ENCODE measurements around the gene CLINT1. TPM values are rescaled to one million over a fixed set of nuclear protein-coding genes. Genes with fewer than 3 reads are reported as not detected.
A peak's percentile ranks its signal among the peaks of the same experiment; 100 is the strongest.
"Not testable (repeated sequence)": the region's sequence is repeated elsewhere in the genome, so short reads cannot be mapped to it uniquely, and the experiment has no call there.

CLINT1 gene
- total RNA-seq, 3 donors from 2014 or later: 90.0 to 99.1 (median 92.5) TPM

DNA sequence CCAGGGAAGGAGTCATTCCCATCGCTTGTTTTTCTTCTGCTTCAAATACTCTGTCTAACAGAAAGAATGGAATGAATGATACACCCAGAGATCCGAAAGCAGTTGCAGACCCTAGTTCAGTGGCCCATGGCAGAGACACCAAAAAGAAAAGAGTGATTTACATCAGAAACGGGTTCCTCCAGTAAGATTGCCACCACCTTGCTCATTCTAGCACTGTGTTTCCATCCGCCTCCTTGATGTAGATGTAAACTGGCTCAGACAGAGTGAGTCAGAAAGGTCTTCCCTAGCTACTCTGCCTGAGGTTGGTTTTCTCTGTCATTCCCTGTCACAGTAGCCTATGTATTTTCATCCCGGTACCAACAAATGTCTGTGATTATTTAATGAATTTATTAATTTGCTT is 15.9 kb upstream of the CLINT1 start:
- H3K4me3 Mint-ChIP-seq: no peak overlapping the region
- no peaks in the 10 kb centered on the region for H3K36me3 Mint-ChIP-seq (ENCODE audit: insufficient read depth)
- no peaks in the 10 kb centered on the region for H3K9me3 Mint-ChIP-seq
- ATAC-seq (peak in 1 of 2 donors; percentile 34), DNase-seq (no peak)
- H3K4me1 Mint-ChIP-seq (ENCODE audit: low read depth): peaks cover 13% of the 10 kb centered on the region
- no peaks in the 10 kb centered on the region for H3K27me3 Mint-ChIP-seq (ENCODE audit: low read depth)

DNA sequence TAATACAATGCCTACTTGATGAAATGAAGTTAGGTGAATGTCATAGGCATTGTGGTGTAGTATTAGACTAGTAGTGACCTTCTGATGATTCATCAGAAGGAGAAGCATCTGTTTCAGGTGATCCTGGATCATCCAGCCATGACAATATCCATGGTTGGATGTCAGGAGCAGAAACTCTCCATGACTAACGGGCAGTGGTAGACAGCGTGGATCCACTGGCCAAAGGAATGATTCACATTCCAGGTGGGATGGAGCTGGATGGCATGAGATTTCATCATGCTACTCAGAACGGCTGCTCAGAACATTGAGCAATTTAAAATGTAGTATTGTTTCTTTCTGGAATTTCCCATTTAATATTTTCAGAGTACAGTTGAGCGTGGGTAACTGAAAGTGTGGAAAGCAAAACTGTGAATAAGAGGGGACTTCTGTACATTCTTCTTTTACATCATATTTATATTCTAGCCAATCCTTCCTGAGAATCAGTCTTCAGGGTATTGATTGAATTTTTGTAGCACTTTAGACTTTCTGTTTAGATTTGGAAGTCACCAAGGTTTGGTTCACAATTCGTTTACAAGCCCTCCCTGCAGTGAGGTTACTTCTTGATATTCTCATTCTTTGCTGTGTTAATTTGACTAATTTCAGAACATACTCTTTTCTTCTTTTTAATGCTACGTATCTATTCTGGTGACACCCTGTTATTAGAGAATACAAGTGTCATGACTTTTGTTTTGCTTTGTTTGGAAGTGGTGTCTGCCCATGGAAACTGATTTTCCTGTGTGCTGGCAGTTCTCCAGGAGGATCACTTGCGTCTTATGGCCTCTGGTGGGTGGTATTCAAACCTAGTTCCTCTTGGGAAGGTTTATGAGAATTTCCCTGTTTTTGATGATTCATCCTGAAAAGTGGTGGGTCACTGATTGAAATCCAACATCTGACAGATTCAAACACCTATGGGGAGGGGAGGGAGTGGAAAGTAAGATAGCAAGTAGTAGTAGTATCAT is 12.2 kb upstream of the CLINT1 start:
- H3K4me3 Mint-ChIP-seq: no peak overlapping the region

DNA sequence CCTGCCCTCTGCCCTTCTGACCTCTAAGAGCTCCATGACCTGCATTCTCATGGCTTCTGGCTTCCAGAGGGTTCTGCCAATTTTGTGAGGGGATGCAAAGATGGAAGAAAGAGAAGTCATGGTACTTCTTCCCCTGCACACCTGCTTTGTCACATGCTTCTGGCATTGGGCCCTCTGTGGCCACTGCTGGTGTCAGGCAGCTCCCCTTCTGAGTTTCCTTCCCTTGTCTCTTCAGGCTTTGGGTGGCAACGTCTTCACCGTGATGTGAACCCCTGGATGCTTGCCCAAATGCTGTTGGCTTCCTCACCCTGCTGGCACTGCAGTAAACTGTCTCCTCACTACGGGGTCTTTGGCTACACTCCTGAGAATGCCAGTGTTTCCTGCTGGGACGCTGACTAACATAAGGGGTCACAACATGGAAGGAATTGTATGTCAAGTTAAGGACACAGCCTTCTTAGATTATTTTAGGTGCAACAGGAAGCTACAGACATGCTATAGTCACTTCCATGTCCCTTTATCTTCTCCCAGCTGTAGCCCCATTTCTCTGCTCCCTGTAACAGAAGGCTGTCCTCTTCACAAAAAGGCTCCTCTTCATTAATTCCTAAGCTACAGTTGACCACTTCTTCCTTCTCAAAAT is 8.9 kb upstream of the CLINT1 start:
- no peak overlapping the region for H3K4me3 Mint-ChIP-seq
- H3K9me3 Mint-ChIP-seq: no peaks in the 10 kb centered on the region
- H3K4me1 Mint-ChIP-seq (ENCODE audit: low read depth): peaks cover 18% of the 10 kb centered on the region
- no peaks in the 10 kb centered on the region for H3K27me3 Mint-ChIP-seq (ENCODE audit: low read depth)
- no peaks in the 10 kb centered on the region for H3K36me3 Mint-ChIP-seq (ENCODE audit: insufficient read depth)
- ATAC-seq (no peak), DNase-seq (no peak)

More for the DNA sequence above, 12.2 kb upstream of the CLINT1 start:
- DNase-seq (no peak), ATAC-seq (peak; percentile 71 to 76)
- Mint-ChIP-seq H3K4me1 (ENCODE audit: low read depth) (peaks cover 13% of the 10 kb centered on the region), H3K9me3 (no peaks in the 10 kb centered on the region), H3K36me3 (ENCODE audit: insufficient read depth) (no peaks in the 10 kb centered on the region), H3K27me3 (ENCODE audit: low read depth) (no peaks in the 10 kb centered on the region)

DNA sequence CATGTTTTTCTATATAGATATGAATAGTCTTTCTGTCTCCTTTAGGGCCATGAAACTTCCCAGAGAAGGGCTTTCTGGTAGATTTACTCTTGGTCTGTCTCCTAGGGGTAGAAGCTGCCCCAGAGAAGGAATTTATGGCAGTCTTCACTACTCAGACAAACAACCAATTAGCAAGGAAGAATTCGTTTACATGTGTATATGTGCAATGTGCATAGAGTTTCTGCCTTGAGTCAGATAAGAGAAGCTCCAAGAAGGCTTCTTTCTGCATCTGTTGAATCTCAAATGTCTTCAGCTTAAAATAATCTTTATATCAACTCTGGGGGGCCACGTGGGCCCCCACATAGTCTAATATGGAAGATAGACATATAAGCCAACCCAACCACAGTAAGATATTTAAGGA is 7.6 kb upstream of the CLINT1 start:
- no peaks in the 10 kb centered on the region for H3K36me3 Mint-ChIP-seq (ENCODE audit: insufficient read depth)
- no peak for DNase-seq
- H3K9me3 Mint-ChIP-seq: no peaks in the 10 kb centered on the region
- H3K27me3 Mint-ChIP-seq (ENCODE audit: low read depth): no peaks in the 10 kb centered on the region
- ATAC-seq: no peak
- H3K4me1 Mint-ChIP-seq (ENCODE audit: low read depth): peaks cover 20% of the 10 kb centered on the region
- no peak overlapping the region for H3K4me3 Mint-ChIP-seq

DNA sequence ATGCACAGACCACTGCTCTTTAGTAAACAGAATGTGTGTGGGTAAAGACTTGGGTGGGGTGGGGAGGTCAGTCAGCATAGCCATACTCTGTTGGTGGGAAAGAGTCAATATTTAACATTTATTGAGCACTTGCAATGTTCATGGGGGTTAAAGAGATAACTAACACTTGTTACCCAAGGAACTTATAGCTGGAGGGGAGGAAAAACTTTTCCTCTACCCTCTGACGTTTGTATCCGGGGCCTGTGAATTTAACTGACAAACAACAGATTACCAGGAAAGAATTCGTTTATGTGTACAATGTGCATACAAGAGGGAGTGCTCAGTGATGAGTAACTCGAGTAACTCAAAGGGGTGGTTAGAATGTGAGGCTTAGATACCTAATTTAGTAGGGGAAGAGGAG is 6.8 kb upstream of the CLINT1 start:
- DNase-seq: no peak
- Mint-ChIP-seq H3K27me3 (ENCODE audit: low read depth) (no peaks in the 10 kb centered on the region), H3K4me3 (no peak overlapping the region), H3K4me1 (ENCODE audit: low read depth) (peaks cover 21% of the 10 kb centered on the region), H3K36me3 (ENCODE audit: insufficient read depth) (no peaks in the 10 kb centered on the region), H3K9me3 (no peaks in the 10 kb centered on the region)
- ATAC-seq: no peak

DNA sequence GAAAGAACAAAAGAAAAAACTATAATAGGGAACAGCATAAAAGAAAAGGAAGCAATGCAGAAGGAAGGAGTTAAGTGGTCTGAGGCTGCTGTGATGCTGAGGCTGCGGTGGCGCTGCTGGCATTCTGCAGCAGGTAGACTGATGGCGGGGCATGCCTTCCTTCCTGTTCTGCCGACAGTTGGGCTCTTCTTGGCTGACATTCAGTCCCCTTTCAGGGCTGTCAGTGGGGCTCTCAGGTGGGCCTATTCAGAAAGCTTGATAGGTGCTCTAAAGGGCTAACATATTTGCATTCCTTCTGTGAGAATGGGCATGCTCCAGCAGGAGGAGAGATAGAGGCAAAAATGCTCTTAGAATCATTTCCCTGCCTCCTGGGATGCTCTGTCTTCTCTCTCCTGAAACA is 5.1 kb upstream of the CLINT1 start:
- H3K9me3 Mint-ChIP-seq: no peaks in the 10 kb centered on the region
- no peak for DNase-seq
- no peaks in the 10 kb centered on the region for H3K36me3 Mint-ChIP-seq (ENCODE audit: insufficient read depth)
- H3K4me3 Mint-ChIP-seq: no peak overlapping the region
- no peak for ATAC-seq
- peaks cover 32% of the 10 kb centered on the region for H3K4me1 Mint-ChIP-seq (ENCODE audit: low read depth)
- no peaks in the 10 kb centered on the region for H3K27me3 Mint-ChIP-seq (ENCODE audit: low read depth)

DNA sequence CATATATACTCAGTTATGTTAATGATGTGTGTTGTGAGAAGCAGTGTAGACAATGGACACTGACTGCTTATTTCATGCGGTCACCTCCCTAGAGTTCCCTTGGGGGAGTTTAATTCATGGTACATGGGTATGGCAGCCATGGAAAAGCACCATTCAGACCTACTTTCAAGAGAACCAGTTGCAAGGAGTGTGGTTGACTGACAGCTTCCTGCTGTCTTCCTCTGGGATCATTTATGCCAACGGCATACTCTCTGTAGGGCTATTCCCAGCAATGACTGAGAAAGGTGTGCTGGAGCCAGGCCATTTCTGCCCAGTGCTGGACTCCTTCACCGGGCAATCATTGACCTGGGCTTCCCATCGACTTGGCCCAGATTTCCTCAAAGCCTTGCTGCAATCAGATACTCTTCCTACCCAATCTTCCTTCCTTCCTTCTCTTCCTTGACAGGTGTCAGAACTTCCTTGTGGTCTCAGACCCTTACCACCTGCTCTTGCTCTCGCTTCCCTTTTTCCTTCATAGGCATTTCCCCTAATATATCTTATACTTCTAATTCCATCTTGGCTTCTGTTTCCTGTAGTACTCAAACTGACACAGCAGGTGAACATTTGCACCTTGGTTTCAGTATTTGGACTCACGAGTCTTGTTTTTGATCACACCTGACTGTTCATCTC is 3.4 kb upstream of the CLINT1 start:
- DNase-seq: no peak
- Mint-ChIP-seq H3K4me1 (ENCODE audit: low read depth) (peaks cover 39% of the 10 kb centered on the region), H3K9me3 (no peaks in the 10 kb centered on the region), H3K36me3 (ENCODE audit: insufficient read depth) (no peaks in the 10 kb centered on the region), H3K27me3 (ENCODE audit: low read depth) (no peaks in the 10 kb centered on the region), H3K4me3 (peak overlapping the region; percentile 14)
- ATAC-seq: no peak

DNA sequence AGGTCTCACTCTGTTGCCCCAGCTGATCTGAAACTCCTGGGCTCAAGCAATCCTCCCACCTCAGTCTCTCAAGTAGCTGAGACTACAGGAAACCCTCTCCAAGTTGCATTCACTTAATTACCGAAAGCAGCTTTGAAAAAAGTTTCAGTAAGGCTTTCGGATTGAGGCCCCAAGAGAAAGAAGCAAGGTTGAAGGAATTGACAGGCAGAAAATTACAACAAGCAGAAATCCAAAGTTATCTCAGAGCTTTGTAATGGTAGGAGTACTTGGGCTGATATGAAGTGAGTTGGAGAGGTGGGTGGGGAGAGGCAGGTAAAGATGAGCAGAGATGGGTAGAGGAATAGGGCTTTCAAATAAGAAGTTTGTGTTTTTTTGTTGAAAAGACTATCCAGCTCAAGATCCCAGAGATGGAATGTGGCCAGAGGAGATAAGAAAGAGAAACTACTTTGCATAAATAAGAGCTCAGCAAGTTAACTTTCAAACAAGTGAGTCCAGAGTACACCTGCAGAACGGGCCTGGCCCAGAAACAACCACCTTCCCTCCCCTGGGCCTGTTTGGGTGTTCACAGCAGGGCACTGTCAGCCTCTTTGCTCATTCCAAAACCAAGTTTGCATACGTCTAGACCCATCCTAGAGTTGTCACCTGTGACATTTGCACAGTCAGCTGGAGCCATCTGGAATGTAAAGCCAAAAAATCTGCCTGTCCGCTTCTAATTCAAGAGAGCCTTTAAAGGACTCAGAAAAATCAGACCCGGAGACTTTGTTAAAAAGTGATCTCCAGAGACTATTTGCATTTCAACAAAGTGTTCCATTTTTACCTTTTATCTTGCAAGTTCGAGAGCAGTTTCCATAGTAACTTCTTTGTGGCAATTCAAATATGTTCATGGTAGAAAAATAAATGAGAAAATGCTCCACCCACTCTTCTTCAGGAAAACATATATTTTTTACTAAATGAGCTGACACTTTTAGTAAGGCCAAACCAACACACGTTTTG is 2.2 kb upstream of the CLINT1 start:
- no peak for DNase-seq
- Mint-ChIP-seq H3K4me1 (ENCODE audit: low read depth) (peaks cover 49% of the 10 kb centered on the region), H3K27me3 (ENCODE audit: low read depth) (no peaks in the 10 kb centered on the region), H3K4me3 (peak overlapping the region; percentile 64), H3K36me3 (ENCODE audit: insufficient read depth) (peaks cover 5% of the 10 kb centered on the region), H3K9me3 (no peaks in the 10 kb centered on the region)
- ATAC-seq: peak; percentile 12 to 18

DNA sequence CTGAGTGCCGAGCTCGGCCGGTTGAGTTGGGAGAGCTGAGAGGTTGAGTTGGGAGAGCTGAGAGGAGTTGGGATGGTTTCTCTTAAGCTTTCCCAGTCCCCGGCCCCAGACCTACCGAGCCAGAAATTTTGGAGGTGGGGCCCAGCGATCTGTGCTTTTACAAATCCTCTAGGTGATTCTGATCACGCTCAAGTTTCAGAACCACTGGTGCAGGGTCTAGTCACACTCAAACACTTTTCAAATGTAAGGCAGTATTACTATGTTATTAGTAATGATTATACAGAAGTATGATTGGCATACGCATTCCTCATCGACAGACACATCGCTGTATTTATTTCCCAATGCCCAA is 256 bp upstream of the CLINT1 start:
- H3K4me1 Mint-ChIP-seq (ENCODE audit: low read depth): peaks cover 65% of the 10 kb centered on the region
- no peaks in the 10 kb centered on the region for H3K27me3 Mint-ChIP-seq (ENCODE audit: low read depth)
- H3K36me3 Mint-ChIP-seq (ENCODE audit: insufficient read depth): peaks cover 13% of the 10 kb centered on the region
- peak overlapping the region; percentile 96 for H3K4me3 Mint-ChIP-seq
- H3K9me3 Mint-ChIP-seq: no peaks in the 10 kb centered on the region
- ATAC-seq (peak; percentile 2 to 3), DNase-seq (no peak)

DNA sequence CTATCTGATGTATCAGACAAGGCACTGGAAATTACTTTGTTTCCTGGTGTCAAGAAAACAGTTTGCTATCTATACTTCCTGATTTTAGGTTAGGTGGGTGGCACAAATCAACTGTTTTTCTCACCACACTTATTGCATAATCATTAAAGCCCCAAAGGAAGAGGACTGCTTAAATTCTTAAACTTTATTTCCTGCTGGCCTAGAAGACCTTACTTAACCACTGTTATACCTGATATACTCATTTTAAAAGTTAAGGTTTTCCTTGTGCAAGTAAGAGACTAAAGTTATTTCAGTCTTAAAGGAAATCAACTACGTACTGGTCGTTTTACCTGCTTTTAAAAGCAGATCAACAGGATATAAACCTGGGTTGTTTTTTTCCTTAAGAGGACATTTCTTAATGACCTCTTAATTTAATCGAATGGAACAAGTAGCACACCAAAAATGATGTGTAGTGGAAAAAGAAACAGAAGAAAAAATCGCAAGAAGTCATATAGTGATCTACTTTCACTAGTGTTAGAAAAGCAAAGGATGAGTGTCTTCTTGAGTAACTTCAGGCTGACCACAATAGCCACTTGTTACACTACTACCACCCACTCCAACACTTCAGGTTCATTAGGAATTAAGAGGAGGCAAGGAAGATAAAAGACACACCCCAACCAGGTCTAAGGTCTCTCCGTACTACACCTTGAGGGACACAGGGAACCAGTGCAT is 974 bp downstream of the CLINT1 start:
- Mint-ChIP-seq H3K9me3 (no peaks in the 10 kb centered on the region), H3K4me3 (peak overlapping the region; percentile 96), H3K4me1 (ENCODE audit: low read depth) (peaks cover 67% of the 10 kb centered on the region), H3K36me3 (ENCODE audit: insufficient read depth) (peaks cover 18% of the 10 kb centered on the region), H3K27me3 (ENCODE audit: low read depth) (no peaks in the 10 kb centered on the region)
- ATAC-seq: peak; percentile 76 to 78
- DNase-seq: no peak

DNA sequence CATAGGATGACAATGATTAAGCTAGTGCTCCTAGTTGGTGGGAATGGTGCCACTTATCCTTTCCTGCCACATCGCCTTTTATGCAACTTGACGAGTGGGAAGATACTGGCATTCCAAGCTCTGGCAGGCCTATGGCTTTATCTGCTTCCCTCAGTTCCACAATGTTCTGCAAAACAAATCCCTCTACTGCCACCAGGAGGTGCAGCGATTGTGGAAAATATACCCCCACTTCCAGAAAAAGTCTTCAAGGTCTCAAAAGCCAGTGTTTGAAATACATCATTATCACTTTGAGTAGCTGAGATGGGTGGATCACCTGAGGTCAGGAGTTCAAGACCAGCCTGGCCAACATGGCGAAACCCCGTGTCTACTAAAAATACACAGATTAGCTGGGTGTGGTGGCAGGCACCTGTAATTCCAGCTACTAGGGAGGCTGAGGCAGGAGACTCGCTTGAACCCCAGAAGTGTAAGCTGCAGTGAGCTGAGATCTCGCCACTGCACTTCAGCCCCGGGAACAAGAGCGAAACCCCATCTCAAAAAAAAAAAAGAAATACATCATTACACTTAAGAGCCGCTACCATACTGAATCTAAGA is 3.4 kb downstream of the CLINT1 start:
- ATAC-seq: no peak
- H3K36me3 Mint-ChIP-seq (ENCODE audit: insufficient read depth): peaks cover 18% of the 10 kb centered on the region
- H3K9me3 Mint-ChIP-seq: no peaks in the 10 kb centered on the region
- no peak overlapping the region for H3K4me3 Mint-ChIP-seq
- peaks cover 63% of the 10 kb centered on the region for H3K4me1 Mint-ChIP-seq (ENCODE audit: low read depth)
- H3K27me3 Mint-ChIP-seq (ENCODE audit: low read depth): no peaks in the 10 kb centered on the region
- DNase-seq: no peak

DNA sequence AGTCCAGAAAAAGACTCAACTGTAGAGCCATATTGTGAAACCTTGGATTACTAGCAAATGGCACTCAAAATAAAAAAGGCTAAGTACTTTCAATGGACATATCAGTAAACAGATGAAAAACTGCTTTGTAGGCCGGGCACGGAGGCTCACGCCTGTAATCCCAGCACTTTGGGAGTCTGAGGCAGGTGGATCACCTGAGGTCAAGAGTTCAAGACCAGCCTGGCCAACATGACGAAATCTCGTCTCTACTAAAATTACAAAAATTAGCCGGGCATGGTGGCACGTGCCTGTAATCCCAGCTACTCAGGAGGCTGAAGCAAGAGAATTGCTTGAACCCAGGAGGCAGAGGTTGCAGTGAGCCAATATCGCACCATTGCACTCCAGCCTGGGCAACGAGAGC is 5.6 kb downstream of the CLINT1 start:
- peaks cover 51% of the 10 kb centered on the region for H3K4me1 Mint-ChIP-seq (ENCODE audit: low read depth)
- H3K9me3 Mint-ChIP-seq: not testable (repeated sequence)

More for the DNA sequence above, 5.6 kb downstream of the CLINT1 start:
- not testable (repeated sequence) for H3K27me3 Mint-ChIP-seq (ENCODE audit: low read depth); H3K4me3 Mint-ChIP-seq; DNase-seq; ATAC-seq
- H3K36me3 Mint-ChIP-seq (ENCODE audit: insufficient read depth): peaks cover 21% of the 10 kb centered on the region

Data from activated T-cell treated with anti-CD3 and anti-CD28 coated beads, Interleukin-2, amount 50 U/mL, for 4 hours (primary cell).